HCT116 (cell line): ENCODE data around the gene FLNC. TPM values are rescaled to one million over a fixed set of nuclear protein-coding genes. Genes with fewer than 3 reads are reported as not detected.

ENCODE experiments used
- ATAC-seq: fragments of 200-7000 bp; cut with Tn5 transposase; 2 replicates; pipeline ENCODE4 v1.9.1; 2020; ENCODE audit warnings: mild to moderate bottlenecking, moderate library complexity
- BruUV-seq: library from RNA; stranded (reverse); fragments of 400-500 nt; replicated peaks from 2 replicates; lab custom pipeline; 2021; lab: Mats Ljungman, UMichigan
- CTCF ChIA-PET: fragments of 300-600 bp; sonication (Branson Sonifier 250); formaldehyde crosslinking; loops from one replicate; lab custom pipeline; 2021; ENCODE audit warnings: antibody characterized with exemption; lab: Charles Lee
- POLR2A ChIA-PET: fragments of 300-600, 350-600 bp; sonication (Branson Sonifier 250); formaldehyde crosslinking; loops from one replicate; lab custom pipeline; 2021; ENCODE audit warnings: antibody characterized with exemption; lab: Charles Lee
- RAD21 ChIA-PET, 2 experiments: fragments of 300-600 bp; sonication (Branson Sonifier 250); formaldehyde crosslinking; loops; one replicate each; lab custom pipeline; 2023; ENCODE audit warnings: low total read pairs in 2 of 2; ENCODE audit not compliant: uncharacterized antibody in 2 of 2, unreplicated experiment in 2 of 2, low non-redundant PET in 1 of 2; lab: Charles Lee
- DNase-seq: peaks from one replicate; pipeline ENCODE4 v3.0.0-alpha.2; 2010; ENCODE audit warnings: low read depth, low spot score
- H2AFZ ChIP-seq: fragments of 200-600 bp; shearing (Covaris generic), sonication (generic); 2 replicates; pipeline ENCODE4 v1.6.1; 2017; ENCODE audit warnings: low read depth, mixed run types, mixed read lengths, antibody characterized with exemption, low read length; ENCODE audit not compliant: poor library complexity, severe bottlenecking
- H3K27ac ChIP-seq: 2 replicates; pipeline ENCODE4 v1.5.1; 2012; ENCODE audit warnings: low read depth, low read length
- H3K27me3 ChIP-seq: fragments of 200-600 bp; sonication (generic); 2 replicates; pipeline ENCODE4 v1.6.1; 2016; ENCODE audit warnings: mixed run types, low read length, mixed read lengths; ENCODE audit not compliant: insufficient read depth
- H3K36me3 ChIP-seq, 2 experiments: fragments of 200-500 bp in 1 of 2; fragments of 200-600 bp in 1 of 2; sonication (Bioruptor generic) in 1 of 2; sonication (generic) in 1 of 2; 2 replicates each; pipeline versions ENCODE4 v1.5.1 to v1.6.1; 2014 to 2016; ENCODE audit warnings: low read length in 2 of 2, inconsistent platforms in 1 of 2, mixed read lengths in 1 of 2, mixed run types in 1 of 2; ENCODE audit not compliant: insufficient read depth in 2 of 2, control insufficient read depth in 1 of 2
- H3K4me1 ChIP-seq, 2 experiments: fragments of 200-600 bp in 1 of 2; sonication (generic) in 1 of 2; 2 replicates each; pipeline versions ENCODE4 v1.5.1 to v1.6.1; 2012 to 2017; ENCODE audit warnings: low read length in 2 of 2, inconsistent platforms in 1 of 2, mild to moderate bottlenecking in 1 of 2, mixed read lengths in 1 of 2, mixed run types in 1 of 2, moderate library complexity in 1 of 2; ENCODE audit not compliant: insufficient read depth in 2 of 2, control insufficient read depth in 1 of 2
- H3K4me2 ChIP-seq: fragments of 200-600 bp; sonication (generic); 2 replicates; pipeline ENCODE4 v1.6.1; 2017; ENCODE audit warnings: mixed run types, low read length, mixed read lengths
- H3K4me3 ChIP-seq, 2 experiments: fragments of 200-600 bp in 1 of 2; sonication (generic) in 1 of 2; replicated peaks in 1 of 2; 2 replicates each; pipeline ENCODE4 v1.5.1; 2011 to 2016; ENCODE audit warnings: low read length in 2 of 2, control low read depth in 1 of 2, low read depth in 1 of 2, mild to moderate bottlenecking in 1 of 2, mixed read lengths in 1 of 2, mixed run types in 1 of 2
- H3K79me2 ChIP-seq: fragments of 200-600 bp; sonication (generic); 2 replicates; pipeline ENCODE4 v1.6.1; 2017; ENCODE audit warnings: mild to moderate bottlenecking, mixed run types, low read length, moderate library complexity, mixed read lengths; ENCODE audit not compliant: insufficient read depth
- H3K9ac ChIP-seq: fragments of 200-600 bp; sonication (generic); 2 replicates; pipeline ENCODE4 v1.6.1; 2016; ENCODE audit warnings: low read length, mixed read lengths
- H3K9me2 ChIP-seq: fragments of 200-600 bp; sonication (generic), shearing (Covaris generic); 2 replicates; pipeline ENCODE4 v1.6.1; 2017; ENCODE audit warnings: mixed run types, mild to moderate bottlenecking, moderate library complexity; ENCODE audit not compliant: insufficient read depth
- H3K9me3 ChIP-seq, 2 experiments: fragments of 200-500 bp in 1 of 2; fragments of 200-600 bp in 1 of 2; sonication (Bioruptor generic) in 1 of 2; sonication (generic) in 1 of 2; 2 replicates each; pipeline ENCODE4 v1.6.1; 2014 to 2017; ENCODE audit warnings: low read length in 2 of 2, mixed read lengths in 2 of 2, inconsistent platforms in 1 of 2, low read depth in 1 of 2, mild to moderate bottlenecking in 1 of 2, mixed run types in 1 of 2, moderate library complexity in 1 of 2; ENCODE audit not compliant: control insufficient read depth in 1 of 2, insufficient read depth in 1 of 2
- H4K20me1 ChIP-seq: fragments of 200-600 bp; sonication (generic), shearing (Covaris generic); 2 replicates; pipeline ENCODE4 v1.6.1; 2017; ENCODE audit warnings: mixed run types, mild to moderate bottlenecking, moderate library complexity; ENCODE audit not compliant: insufficient read depth
- CBX3 ChIP-seq: IDR thresholded peaks from 2 replicates; pipeline ENCODE4 v1.6.1; 2012; ENCODE audit warnings: low read depth
- CEBPB ChIP-seq: IDR thresholded peaks from 2 replicates; pipeline ENCODE4 v1.6.1; 2012; ENCODE audit warnings: low read depth
- EZH2 ChIP-seq: fragments of 200-600 bp; sonication (generic); IDR thresholded peaks from 2 replicates; pipeline ENCODE4 v1.6.1; 2017; ENCODE audit warnings: antibody characterized with exemption, mixed run types
- FOSL1 ChIP-seq: IDR thresholded peaks from 2 replicates; pipeline ENCODE4 v1.6.1; 2012; ENCODE audit warnings: low read depth
- JUND ChIP-seq: IDR thresholded peaks from 2 replicates; pipeline ENCODE4 v1.6.1; 2012
- POLR2A ChIP-seq: IDR thresholded peaks from 2 replicates; pipeline ENCODE4 v1.7.0; 2011; ENCODE audit warnings: borderline replicate concordance; ENCODE audit not compliant: insufficient read depth, insufficient read length; ENCODE audit errors: extremely low read depth
- POLR2AphosphoS5 ChIP-seq: IDR thresholded peaks from 2 replicates; pipeline ENCODE4 v1.6.1; 2011; ENCODE audit warnings: mild to moderate bottlenecking, low read depth, low read length, moderate library complexity
- RAD21 ChIP-seq: IDR thresholded peaks from 2 replicates; pipeline ENCODE4 v1.6.1; 2012; ENCODE audit warnings: low read depth, mild to moderate bottlenecking
- SP1 ChIP-seq: IDR thresholded peaks from 2 replicates; pipeline ENCODE4 v1.6.1; 2012; ENCODE audit warnings: low read depth
- YY1 ChIP-seq: IDR thresholded peaks from 2 replicates; pipeline ENCODE4 v1.6.1; 2011; ENCODE audit warnings: low read length, low read depth, moderate library complexity, mild to moderate bottlenecking; ENCODE audit not compliant: insufficient replicate concordance; ENCODE audit errors: extremely low read depth
- ZNF274 ChIP-seq: fragments of 200-500 bp; sonication (Bioruptor generic); IDR thresholded peaks from 2 replicates; pipeline ENCODE4 v1.6.1; 2014; ENCODE audit warnings: mild to moderate bottlenecking, low read depth, low read length, inconsistent platforms
- intact Hi-C: fragments of 100-400 bp; cut with micrococcal nuclease; formaldehyde crosslinking; loops from 2 replicates; pipeline ENCODE4 v1.10.0; 2022
- total RNA-seq: library from RNA; stranded (reverse); gene quantifications from one replicate; pipeline ENCODE4 v1.2.1, GENCODE V29; 2021; ENCODE audit not compliant: unreplicated experiment
- TF ChIP-seq, protein P1 (sequence below): IDR thresholded peaks from 2 replicates; pipeline ENCODE4 v1.6.1; 2012; ENCODE audit warnings: low read depth
- TF ChIP-seq, protein P2 (sequence below): IDR thresholded peaks from 2 replicates; pipeline ENCODE4 v1.6.1; 2012
- TF ChIP-seq, protein P3 (sequence below): IDR thresholded peaks from 2 replicates; pipeline ENCODE4 v1.6.1; 2011; ENCODE audit warnings: mild to moderate bottlenecking, low read length, moderate library complexity; ENCODE audit not compliant: insufficient replicate concordance; ENCODE audit errors: extremely low read depth

The FLNC gene
- total RNA-seq, 1 experiment from 2014 or later: 42.8 TPM

DNA sequence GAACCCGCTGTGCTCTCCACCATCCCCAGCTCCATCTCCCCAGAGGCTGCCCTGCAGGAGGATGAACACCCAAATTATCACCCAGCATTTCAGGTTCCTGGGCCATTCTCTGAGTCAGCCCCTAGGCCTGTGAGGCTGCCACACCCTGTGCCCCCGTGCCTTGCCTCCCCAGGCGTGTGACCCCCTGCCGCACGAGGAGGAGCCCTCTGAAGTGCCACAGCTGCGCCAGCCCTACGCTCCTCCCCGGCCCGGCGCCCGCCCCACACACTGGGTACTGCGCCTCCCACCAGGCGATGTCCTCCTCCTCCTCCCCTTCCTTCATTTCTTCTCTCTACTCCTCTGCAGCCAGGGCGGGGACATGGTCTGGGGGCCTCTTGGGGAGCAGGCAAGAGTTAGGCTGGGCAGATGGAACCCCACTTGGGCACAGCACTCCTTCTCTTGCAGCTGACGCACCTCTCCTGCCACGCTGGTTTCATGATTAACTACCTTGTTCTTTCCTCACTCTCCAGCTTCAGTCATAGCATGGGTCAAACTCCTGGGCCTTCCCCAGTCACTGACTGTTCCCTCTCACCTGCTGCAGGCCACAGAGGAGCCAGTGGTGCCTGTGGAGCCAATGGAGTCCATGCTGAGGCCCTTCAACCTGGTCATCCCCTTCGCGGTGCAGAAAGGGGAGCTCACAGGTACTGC is 19.7 kb downstream of the FLNC start:
- Histone ChIP-seq H3K79me2 (no peaks in the 10 kb centered on the region), H2AFZ (no peak overlapping the region), H4K20me1 (no peaks in the 10 kb centered on the region), H3K27ac (no peak overlapping the region), H3K4me3 (no peak overlapping the region), H3K27me3 (no peaks in the 10 kb centered on the region), H3K9ac (no peak overlapping the region), H3K4me2 (no peak overlapping the region), H3K9me2 (no peaks in the 10 kb centered on the region), H3K4me1 (no peaks in the 10 kb centered on the region), H3K9me3 (no peaks in the 10 kb centered on the region), H3K36me3 (peaks cover 2 to 8% of the 10 kb centered on the region in 2 experiments; a peak in 1 of 4 replicates)
- ChIA-PET POLR2A (no interaction called here), CTCF (interaction anchor here (0.8 kb wide), 1 partner anchor 8 kb away, joined by 3 read pairs; no protein-coding TSS in a partner anchor), RAD21 (no interaction called here)
- TF ChIP-seq EZH2: no peak
- BruUV-seq: no TSS peak
- intact Hi-C loops: no loop called here
- no peak for ATAC-seq
- DNase-seq: no peak

DNA sequence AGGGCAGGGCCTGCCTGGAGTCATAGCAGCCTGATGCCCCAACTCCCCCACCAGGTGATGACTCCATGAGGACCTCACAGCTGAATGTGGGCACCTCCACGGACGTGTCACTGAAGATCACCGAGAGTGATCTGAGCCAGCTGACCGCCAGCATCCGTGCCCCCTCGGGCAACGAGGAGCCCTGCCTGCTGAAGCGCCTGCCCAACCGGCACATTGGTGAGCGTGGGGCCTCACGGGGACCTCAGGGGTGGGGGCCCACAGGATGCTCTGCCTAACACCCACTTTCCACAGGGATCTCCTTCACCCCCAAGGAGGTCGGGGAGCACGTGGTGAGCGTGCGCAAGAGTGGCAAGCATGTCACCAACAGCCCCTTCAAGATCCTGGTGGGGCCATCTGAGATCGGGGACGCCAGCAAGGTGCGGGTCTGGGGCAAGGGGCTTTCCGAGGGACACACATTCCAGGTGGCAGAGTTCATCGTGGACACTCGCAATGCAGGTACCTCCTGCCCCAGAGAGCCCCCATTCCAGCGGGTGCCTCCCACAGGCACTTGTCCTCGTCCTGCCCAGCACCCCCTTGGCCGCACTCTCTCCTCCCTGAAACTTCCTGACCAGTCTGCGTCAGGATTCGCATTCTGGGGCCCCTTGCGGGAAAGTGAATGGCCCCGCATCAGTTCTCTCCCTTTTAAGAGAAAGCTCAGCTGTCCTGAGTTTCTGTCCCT is 22.5 kb downstream of the FLNC start:
- no peaks in the 10 kb centered on the region for H3K4me1 ChIP-seq
- ChIA-PET RAD21 (no interaction called here), CTCF (no interaction called here), POLR2A (no interaction called here)
- H3K9me3 ChIP-seq: no peaks in the 10 kb centered on the region
- BruUV-seq: no TSS peak
- TF ChIP-seq, protein P1, sequence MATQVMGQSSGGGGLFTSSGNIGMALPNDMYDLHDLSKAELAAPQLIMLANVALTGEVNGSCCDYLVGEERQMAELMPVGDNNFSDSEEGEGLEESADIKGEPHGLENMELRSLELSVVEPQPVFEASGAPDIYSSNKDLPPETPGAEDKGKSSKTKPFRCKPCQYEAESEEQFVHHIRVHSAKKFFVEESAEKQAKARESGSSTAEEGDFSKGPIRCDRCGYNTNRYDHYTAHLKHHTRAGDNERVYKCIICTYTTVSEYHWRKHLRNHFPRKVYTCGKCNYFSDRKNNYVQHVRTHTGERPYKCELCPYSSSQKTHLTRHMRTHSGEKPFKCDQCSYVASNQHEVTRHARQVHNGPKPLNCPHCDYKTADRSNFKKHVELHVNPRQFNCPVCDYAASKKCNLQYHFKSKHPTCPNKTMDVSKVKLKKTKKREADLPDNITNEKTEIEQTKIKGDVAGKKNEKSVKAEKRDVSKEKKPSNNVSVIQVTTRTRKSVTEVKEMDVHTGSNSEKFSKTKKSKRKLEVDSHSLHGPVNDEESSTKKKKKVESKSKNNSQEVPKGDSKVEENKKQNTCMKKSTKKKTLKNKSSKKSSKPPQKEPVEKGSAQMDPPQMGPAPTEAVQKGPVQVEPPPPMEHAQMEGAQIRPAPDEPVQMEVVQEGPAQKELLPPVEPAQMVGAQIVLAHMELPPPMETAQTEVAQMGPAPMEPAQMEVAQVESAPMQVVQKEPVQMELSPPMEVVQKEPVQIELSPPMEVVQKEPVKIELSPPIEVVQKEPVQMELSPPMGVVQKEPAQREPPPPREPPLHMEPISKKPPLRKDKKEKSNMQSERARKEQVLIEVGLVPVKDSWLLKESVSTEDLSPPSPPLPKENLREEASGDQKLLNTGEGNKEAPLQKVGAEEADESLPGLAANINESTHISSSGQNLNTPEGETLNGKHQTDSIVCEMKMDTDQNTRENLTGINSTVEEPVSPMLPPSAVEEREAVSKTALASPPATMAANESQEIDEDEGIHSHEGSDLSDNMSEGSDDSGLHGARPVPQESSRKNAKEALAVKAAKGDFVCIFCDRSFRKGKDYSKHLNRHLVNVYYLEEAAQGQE: no peak
- TF ChIP-seq POLR2AphosphoS5 (no peak), CBX3 (no peak), SP1 (no peak), CEBPB (no peak), POLR2A (no peak), RAD21 (no peak), JUND (no peak), YY1 (no peak), ZNF274 (no peak), FOSL1 (no peak)
- TF ChIP-seq, protein P2, sequence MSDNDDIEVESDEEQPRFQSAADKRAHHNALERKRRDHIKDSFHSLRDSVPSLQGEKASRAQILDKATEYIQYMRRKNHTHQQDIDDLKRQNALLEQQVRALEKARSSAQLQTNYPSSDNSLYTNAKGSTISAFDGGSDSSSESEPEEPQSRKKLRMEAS: no peak
- TF ChIP-seq, protein P3, sequence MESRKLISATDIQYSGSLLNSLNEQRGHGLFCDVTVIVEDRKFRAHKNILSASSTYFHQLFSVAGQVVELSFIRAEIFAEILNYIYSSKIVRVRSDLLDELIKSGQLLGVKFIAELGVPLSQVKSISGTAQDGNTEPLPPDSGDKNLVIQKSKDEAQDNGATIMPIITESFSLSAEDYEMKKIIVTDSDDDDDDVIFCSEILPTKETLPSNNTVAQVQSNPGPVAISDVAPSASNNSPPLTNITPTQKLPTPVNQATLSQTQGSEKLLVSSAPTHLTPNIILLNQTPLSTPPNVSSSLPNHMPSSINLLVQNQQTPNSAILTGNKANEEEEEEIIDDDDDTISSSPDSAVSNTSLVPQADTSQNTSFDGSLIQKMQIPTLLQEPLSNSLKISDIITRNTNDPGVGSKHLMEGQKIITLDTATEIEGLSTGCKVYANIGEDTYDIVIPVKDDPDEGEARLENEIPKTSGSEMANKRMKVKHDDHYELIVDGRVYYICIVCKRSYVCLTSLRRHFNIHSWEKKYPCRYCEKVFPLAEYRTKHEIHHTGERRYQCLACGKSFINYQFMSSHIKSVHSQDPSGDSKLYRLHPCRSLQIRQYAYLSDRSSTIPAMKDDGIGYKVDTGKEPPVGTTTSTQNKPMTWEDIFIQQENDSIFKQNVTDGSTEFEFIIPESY: no peak
- H3K36me3 ChIP-seq: peaks cover 2 to 5% of the 10 kb centered on the region in 2 experiments; a peak in 1 of 4 replicates
- H3K4me2 ChIP-seq: no peak overlapping the region
- no peaks in the 10 kb centered on the region for H3K27me3 ChIP-seq
- no peak for ATAC-seq
- no peak for DNase-seq
- no peaks in the 10 kb centered on the region for H3K79me2 ChIP-seq
- no peaks in the 10 kb centered on the region for H4K20me1 ChIP-seq
- no peaks in the 10 kb centered on the region for H3K9me2 ChIP-seq
- intact Hi-C loops: no loop called here
- no peak overlapping the region for H3K9ac ChIP-seq
- no peak overlapping the region for H3K4me3 ChIP-seq
- no peak overlapping the region for H2AFZ ChIP-seq
- H3K27ac ChIP-seq: no peak overlapping the region
